WTC11 (cell line): ENCODE measurements around the gene IMPDH1. TPM values are rescaled to one million over a fixed set of nuclear protein-coding genes. Genes with fewer than 3 reads are reported as not detected.

Experiments used
- ATAC-seq: fragments of 200-7000 bp; cut with Tn5 transposase; 2 replicates; pipeline ENCODE4 v1.10.0; 2021; ENCODE audit warnings: mild to moderate bottlenecking, moderate library complexity
- CTCF ChIA-PET: fragments of 300-600 bp; sonication (Branson Sonifier 250); formaldehyde crosslinking; loops from one replicate; lab custom pipeline; 2021; ENCODE audit warnings: antibody characterized with exemption; lab: Charles Lee
- POLR2A ChIA-PET: fragments of 350-600 bp; sonication (Branson Sonifier 250); formaldehyde crosslinking; loops from one replicate; lab custom pipeline; 2021; ENCODE audit warnings: antibody characterized with exemption; lab: Charles Lee
- DNase-seq: peaks from one replicate; pipeline ENCODE4 v3.0.0; 2021; ENCODE audit warnings: low spot score
- H3K27ac Mint-ChIP-seq: 2 replicates; pipeline ENCODE4 v1.8.0; 2021; ENCODE audit warnings: mixed read lengths
- H3K27me3 Mint-ChIP-seq: 2 replicates; pipeline ENCODE4 v1.8.0; 2021; ENCODE audit warnings: low read depth, mild to moderate bottlenecking, moderate library complexity, mixed read lengths
- H3K36me3 Mint-ChIP-seq: 2 replicates; pipeline ENCODE4 v1.8.0; 2021; ENCODE audit warnings: mixed read lengths
- H3K4me1 Mint-ChIP-seq: 2 replicates; pipeline ENCODE4 v1.8.0; 2022; ENCODE audit warnings: mixed read lengths
- H3K4me3 Mint-ChIP-seq: 2 replicates; pipeline ENCODE4 v1.8.0; 2021; ENCODE audit warnings: mild to moderate bottlenecking, moderate library complexity, mixed read lengths
- H3K9me3 Mint-ChIP-seq: 2 replicates; pipeline ENCODE4 v1.8.0; 2021; ENCODE audit warnings: mixed read lengths
- AR ChIP-seq: fragments of 250-450 bp; sonication (Bioruptor Pico); IDR thresholded peaks from 2 replicates; pipeline ENCODE4 v1.9.0; 2021; ENCODE audit warnings: mild to moderate bottlenecking
- ATF1 ChIP-seq: sonication (generic); formaldehyde crosslinking; IDR thresholded peaks from 2 replicates; pipeline ENCODE4 v1.8.1; 2023; ENCODE audit warnings: mild to moderate bottlenecking, moderate library complexity, missing genetic modification reagents
- CDX4 ChIP-seq: fragments of 250-450 bp; sonication (Bioruptor Pico); IDR thresholded peaks from 2 replicates; pipeline ENCODE4 v1.9.0; 2021; ENCODE audit warnings: moderate library complexity, mild to moderate bottlenecking, inconsistent platforms, borderline replicate concordance
- ERG ChIP-seq: fragments of 250-450 bp; sonication (Bioruptor Pico); IDR thresholded peaks from 2 replicates; pipeline ENCODE4 v1.8.0; 2021; ENCODE audit warnings: mild to moderate bottlenecking
- FOXP4 ChIP-seq: sonication (generic); formaldehyde crosslinking; IDR thresholded peaks from 2 replicates; pipeline ENCODE4 v1.8.0; 2022; ENCODE audit warnings: mild to moderate bottlenecking, missing genetic modification reagents
- GABPB1 ChIP-seq: sonication (generic); formaldehyde crosslinking; IDR thresholded peaks from 2 replicates; pipeline ENCODE4 v1.8.1; 2023; ENCODE audit warnings: mild to moderate bottlenecking, missing genetic modification reagents
- GTF2I ChIP-seq: fragments of 250-450 bp; sonication (Bioruptor Pico); conservative IDR thresholded peaks from 2 replicates; pipeline ENCODE4 v1.4.0; 2021; ENCODE audit warnings: mild to moderate bottlenecking
- IRF2 ChIP-seq: sonication (generic); formaldehyde crosslinking; IDR thresholded peaks from 2 replicates; pipeline ENCODE4 v1.8.0; 2022; ENCODE audit warnings: low read depth, missing genetic modification reagents, borderline replicate concordance
- NFATC4 ChIP-seq: fragments of 250-450 bp; sonication (Bioruptor Pico); IDR thresholded peaks from 2 replicates; pipeline ENCODE4 v1.9.0; 2021; ENCODE audit warnings: mild to moderate bottlenecking
- NFE2L1 ChIP-seq: sonication (generic); formaldehyde crosslinking; IDR thresholded peaks from 2 replicates; pipeline ENCODE4 v1.8.1; 2023; ENCODE audit warnings: missing genetic modification reagents
- OVOL2 ChIP-seq: fragments of 250-450 bp; sonication (Bioruptor Pico); IDR thresholded peaks from 2 replicates; pipeline ENCODE4 v1.9.0; 2021; ENCODE audit warnings: mild to moderate bottlenecking, borderline replicate concordance
- PREB ChIP-seq: sonication (generic); formaldehyde crosslinking; IDR thresholded peaks from 2 replicates; pipeline ENCODE4 v1.8.1; 2022; ENCODE audit warnings: mild to moderate bottlenecking, missing genetic modification reagents, moderate library complexity, borderline replicate concordance
- STAT6 ChIP-seq: sonication (generic); formaldehyde crosslinking; conservative IDR thresholded peaks from 2 replicates; pipeline ENCODE4 v1.8.1; 2023; ENCODE audit warnings: mild to moderate bottlenecking, low read depth, missing genetic modification reagents, moderate library complexity
- ZNF138 ChIP-seq: sonication (generic); formaldehyde crosslinking; conservative IDR thresholded peaks from 2 replicates; pipeline ENCODE4 v1.8.1; 2022; ENCODE audit warnings: mild to moderate bottlenecking, moderate library complexity, missing genetic modification reagents
- ZNF281 ChIP-seq: sonication (generic); formaldehyde crosslinking; IDR thresholded peaks from 2 replicates; pipeline ENCODE4 v1.8.0; 2023; ENCODE audit warnings: mild to moderate bottlenecking, missing genetic modification reagents
- ZNF416 ChIP-seq: fragments of 250-450 bp; sonication (Bioruptor Pico); IDR thresholded peaks from 2 replicates; pipeline ENCODE4 v1.9.0; 2021; ENCODE audit warnings: mild to moderate bottlenecking, inconsistent platforms
- ZNF423 ChIP-seq: fragments of 250-450 bp; sonication (Bioruptor Pico); IDR thresholded peaks from 2 replicates; pipeline ENCODE4 v2.1.2; 2022; ENCODE audit warnings: mild to moderate bottlenecking, moderate library complexity
- ZNF671 ChIP-seq: fragments of 250-450 bp; sonication (Bioruptor Pico); IDR thresholded peaks from 2 replicates; pipeline ENCODE4 v1.8.0; 2021; ENCODE audit warnings: mild to moderate bottlenecking
- ZSCAN18 ChIP-seq: fragments of 250-450 bp; sonication (Bioruptor Pico); IDR thresholded peaks from 2 replicates; pipeline ENCODE4 v2.1.2; 2022; ENCODE audit warnings: mild to moderate bottlenecking, moderate library complexity
- total RNA-seq: library from RNA; stranded (reverse); gene quantifications from 3 replicates; pipeline ENCODE4 v1.2.3, GENCODE V29; 2021

Gene IMPDH1
- total RNA-seq, 1 experiment from 2014 or later, result 54.2 TPM

- TF ChIP-seq OVOL2 (CRISPR knock-in tag) (no peak), ZNF138 (no peak)
Measured at GRCh38 chr7:128403676-128404075, 6.1 kb downstream of the IMPDH1 start (continued).

- Mint-ChIP-seq H3K4me3 (no peak overlapping the region), H3K4me1 (peaks cover 17% of the 10 kb centered on the region), H3K27me3 (peaks cover 25% of the 10 kb centered on the region), H3K27ac (no peak overlapping the region), H3K9me3 (no peaks in the 10 kb centered on the region), H3K36me3 (peaks cover 8% of the 10 kb centered on the region)
- TF ChIP-seq ZSCAN18 (CRISPR knock-in tag) (no peak), ERG (CRISPR knock-in tag) (no peak), ZNF423 (CRISPR knock-in tag) (no peak), PREB (no peak), AR (CRISPR knock-in tag) (no peak), ZNF416 (no peak), GABPB1 (CRISPR knock-in tag) (no peak), NFE2L1 (no peak), ATF1 (CRISPR knock-in tag) (no peak), ZNF281 (no peak), CDX4 (CRISPR knock-in tag) (no peak)
- ChIA-PET CTCF (interaction anchor here (0.9 kb wide), 1 partner anchor 13 kb away, joined by 4 read pairs; no protein-coding TSS in a partner anchor), POLR2A (interaction anchor here (0.6 kb wide), 1 partner anchor 25 kb away, joined by 3 read pairs; no protein-coding TSS in a partner anchor)
- ATAC-seq (no peak), DNase-seq (no peak)
Measured at GRCh38 chr7:128402356-128402755, 7.4 kb downstream of the IMPDH1 start.

- H3K4me1 Mint-ChIP-seq, result peaks cover 11% of the 10 kb centered on the region
- no peak for TF ChIP-seq IRF2 (CRISPR knock-in tag)
- TF ChIP-seq STAT6 (CRISPR knock-in tag), result no peak
- TF ChIP-seq GTF2I (CRISPR knock-in tag), result no peak
- no peak for TF ChIP-seq FOXP4 (CRISPR knock-in tag)
- TF ChIP-seq NFATC4, result no peak
- TF ChIP-seq ZNF671 (CRISPR knock-in tag), result no peak
Measured at GRCh38 chr7:128400566-128400965, 9.2 kb downstream of the IMPDH1 start.

More at GRCh38 chr7:128400566-128400965, 9.2 kb downstream of the IMPDH1 start:
- CTCF ChIA-PET, result interaction anchor here (1.7 kb wide), 1 partner anchor 13 kb away, joined by 4 read pairs; no protein-coding TSS in a partner anchor
- peaks cover 8% of the 10 kb centered on the region for H3K36me3 Mint-ChIP-seq
- H3K9me3 Mint-ChIP-seq, result no peaks in the 10 kb centered on the region
- POLR2A ChIA-PET, result no interaction called here
- no peak overlapping the region for H3K27ac Mint-ChIP-seq
- DNase-seq (no peak), ATAC-seq (no peak)
- H3K27me3 Mint-ChIP-seq, result peaks cover 13% of the 10 kb centered on the region
- no peak overlapping the region for H3K4me3 Mint-ChIP-seq
